Measurements from ENCODE around the gene ADO. TPM values are rescaled to one million over a fixed set of nuclear protein-coding genes. Genes with fewer than 3 reads are reported as not detected.
A peak's percentile ranks its signal among the peaks of the same experiment; 100 is the strongest.

ADO gene
- total and polyA plus RNA-seq, 10 of the 15 experiments (the other 5 are each of a cell fraction or from before 2014, with no cell fraction given), result 4.3 to 44.6 (median 18.7) TPM

GRCh38 chr10:62805231-62806099 lies 945 bp downstream of the ADO start:
- DNase-seq (ENCODE audit: low read depth, low spot score), result no peak
- Histone ChIP-seq H3K9me3 (replicated peaks; ENCODE audit: control insufficient read depth, insufficient read depth, low read length) (no peaks in the 10 kb centered on the region), H3K4me1 (ENCODE audit: control insufficient read depth, insufficient read depth, low read length) (peaks cover 5% of the 10 kb centered on the region; the same call in 1 of the 2 replicates), H3K36me3 (ENCODE audit: control insufficient read depth in 2 of 2, insufficient read depth in 2 of 2, low read length in 1 of 2) (no peaks in the 10 kb centered on the region), H3K9ac (ENCODE audit: control insufficient read depth, insufficient read depth, low read length) (peak overlapping the region; percentile 94), H2AFZ (ENCODE audit: control insufficient read depth, low read depth, low read length) (peak overlapping the region; percentile 99), H3K4me2 (ENCODE audit: control insufficient read depth, insufficient read depth) (peak overlapping the region; percentile 64), H3K4me3 (peak overlapping the region; percentile 88), H3K27ac (ENCODE audit: control insufficient read depth, insufficient read depth) (peak overlapping the region; percentile 98), H3K79me2 (ENCODE audit: control insufficient read depth, insufficient read depth, low read length) (peaks cover 42% of the 10 kb centered on the region), H3K27me3 (replicated peaks in 1 of 2; ENCODE audit: control insufficient read depth in 2 of 2, insufficient read depth in 2 of 2, low read length in 1 of 2) (no peaks in the 10 kb centered on the region), H4K20me1 (ENCODE audit: control insufficient read depth, insufficient read depth) (no peaks in the 10 kb centered on the region)
- in situ Hi-C loops (cut with MboI), result no loop called here
- peak; percentile 47 for ATAC-seq
- ChIA-PET SMC1A (ENCODE audit: uncharacterized antibody, unreplicated experiment) (interaction anchor here (0.8 to 8.7 kb wide), 24 partner anchors 11 to 369 kb away, joined by 3 to 82 read pairs (median 8); partner anchors contain the start of gene EGR2), RAD21 (ENCODE audit: unreplicated experiment) (interaction anchor here (0.8 to 9.4 kb wide), 19 partner anchors 12 to 313 kb away, joined by 3 to 141 read pairs (median 5); partner anchors contain the start of gene EGR2), CTCF (interaction anchor here (1.0 to 4.5 kb wide), 10 partner anchors 11 to 268 kb away, joined by 3 to 28 read pairs (median 5); partner anchors contain the start of gene EGR2), POLR2A (interaction anchor here (0.6 to 3.7 kb wide), 14 partner anchors 9 to 150 kb away, joined by 3 to 46 read pairs (median 4); partner anchors contain the start of gene EGR2)
- WGBS (ENCODE audit: insufficient coverage, insufficient replicate concordance, low lambda C conversion rate, missing lambda C conversion rate), result 2% methylated on average over 73 of the region's 77 CpGs
- no TSS peak for BruUV-seq (replicated peaks)
- no peak for FAIRE-seq
- intact Hi-C loops (cut with micrococcal nuclease; ENCODE audit: unreplicated experiment), result no loop called here
- TF ChIP-seq POLR2AphosphoS5 (IDR thresholded peaks at IDR 0.05; ENCODE audit: low read length) (peak; percentile 17; the same call in 1 of the 2 replicates), NR2F1 (conservative IDR thresholded peaks at IDR 0.05) (no peak), KDM1A (IDR thresholded peaks at IDR 0.05; ENCODE audit: borderline replicate concordance) (no peak), CHD2 (IDR thresholded peaks at IDR 0.05; ENCODE audit: borderline replicate concordance, low read depth, low read length) (0 out of 2 replicates have a peak, but pooled peaks have one; percentile 11), BHLHE40 (IDR thresholded peaks at IDR 0.05; ENCODE audit: borderline replicate concordance in 1 of 2, low read depth in 2 of 2, low read length in 1 of 2) (0 out of 4 replicates have a peak, but pooled peaks of 1 of the 2 experiments have one; percentile 4), CHD1 (IDR thresholded peaks at IDR 0.05; ENCODE audit: low read depth, low read length) (0 out of 2 replicates have a peak, but pooled peaks have one; percentile 36), TCF3 (IDR thresholded peaks at IDR 0.05; ENCODE audit: borderline replicate concordance, insufficient read depth, low read depth, low read length) (no peak), REST (IDR thresholded peaks at IDR 0.05; ENCODE audit: low read depth, low read length) (peak; percentile 57; the same call in 1 of the 2 replicates), RAD51 (IDR thresholded peaks at IDR 0.05) (no peak), HCFC1 (IDR thresholded peaks at IDR 0.05; ENCODE audit: low read length) (no peak), NKRF (conservative IDR thresholded peaks at IDR 0.05) (peak; percentile 35; the same call in 1 of the 2 replicates), PKNOX1 (IDR thresholded peaks at IDR 0.05) (peak; percentile 20; the same call in 1 of the 2 replicates), CHD4 (IDR thresholded peaks at IDR 0.05) (no peak), RFX5 (IDR thresholded peaks at IDR 0.05; ENCODE audit: low read depth, low read length) (no peak)
